Esophagus muscularis mucosa (tissue), 4 donors: ENCODE results near the gene ICE1. TPM values are rescaled to one million over a fixed set of nuclear protein-coding genes. Genes with fewer than 3 reads are reported as not detected.
A peak's percentile ranks its signal among the peaks of the same experiment; 100 is the strongest.

ENCODE experiments used
- DNase-seq: peaks from one replicate; pipeline ENCODE4 v3.0.0-alpha.2; 2017; ENCODE audit errors: extremely low spot score
- H3K27ac ChIP-seq, 4 donors: fragments of 200-600 bp; sonication (generic); replicated peaks in 1 of 4; 1 replicate in 3 of 4; 2 replicates in 1 of 4; pipeline ENCODE4 v1.5.1; 2016 to 2019; ENCODE audit warnings: mild to moderate bottlenecking in 1 of 4
- H3K27me3 ChIP-seq, 4 donors: fragments of 200-600 bp; sonication (generic); one replicate each; pipeline versions ENCODE4 v1.5.1 to v1.6.0; 2016 to 2019
- H3K36me3 ChIP-seq, 4 donors: fragments of 200-600 bp; sonication (generic); one replicate each; pipeline ENCODE4 v1.5.1; 2016 to 2019
- H3K4me1 ChIP-seq, 4 donors: fragments of 200-600 bp; sonication (generic); one replicate each; pipeline ENCODE4 v1.5.1; 2016 to 2019
- H3K4me3 ChIP-seq, 4 donors: fragments of 200-600 bp; sonication (generic); 1 replicate in 2 of 4; 2 replicates in 2 of 4; pipeline ENCODE4 v1.5.1; 2016 to 2019; ENCODE audit warnings: mild to moderate bottlenecking in 4 of 4, moderate library complexity in 1 of 4
- H3K9me3 ChIP-seq, 4 donors: fragments of 200-600 bp; sonication (generic); 1 replicate in 3 of 4; 2 replicates in 1 of 4; pipeline ENCODE4 v1.5.1; 2016 to 2019
- CTCF ChIP-seq, 3 experiments: fragments of 200-600 bp in 2 of 3; fragments of 450-650 bp in 1 of 3; sonication (generic) in 2 of 3; IDR thresholded peaks; one replicate each; pipeline ENCODE4 v1.5.1; 2017 to 2019; ENCODE audit warnings: antibody characterized with exemption in 3 of 3, mild to moderate bottlenecking in 2 of 3, moderate library complexity in 1 of 3
- EP300 ChIP-seq: sonication (generic); formaldehyde crosslinking; IDR thresholded peaks from one replicate; pipeline ENCODE4 v1.6.1; 2017; ENCODE audit warnings: antibody characterized with exemption
- POLR2A ChIP-seq: fragments of 450-650 bp; IDR thresholded peaks from one replicate; pipeline ENCODE4 v1.6.1; 2017; ENCODE audit warnings: antibody characterized with exemption, moderate library complexity, mild to moderate bottlenecking, low read depth
- POLR2AphosphoS5 ChIP-seq, 2 donors: sonication (generic); formaldehyde crosslinking; IDR thresholded peaks; one replicate each; pipeline ENCODE4 v1.6.1; 2017; ENCODE audit warnings: antibody characterized with exemption in 2 of 2
- WGBS: methylation state at CpG from one replicate; pipeline ENCODE4 v1.1.5; 2018; 5-methylcytosine and 5-hydroxymethylcytosine counted together
- intact Hi-C: fragments of 100-400 bp; cut with DNase I; formaldehyde crosslinking; loops from one replicate; pipeline ENCODE4 v1.15.1; 2023
- total RNA-seq, 4 donors: library from RNA; depleted of rRNA; stranded (reverse); fragments of >200 nt; gene quantifications; one replicate each; pipeline versions ENCODE4 v1.1.0 to v1.2.1, GENCODE V29; 2016

Gene ICE1
- 10 to 100 TPM; 27.6 to 31.6 (median 30.1) TPM for total RNA-seq

GRCh38 chr5:5421961-5422818, at the start of gene ICE1:
ICE1 (plus strand) TSS chr5:5422677; CDS start chr5:5422916, 239 bp downstream.
- H3K9me3 ChIP-seq, result no peaks in the 10 kb centered on the region
- WGBS, result 0% methylated on average over 28 of the region's 71 CpGs
- peaks cover 26 to 57% (median 47%) of the 10 kb centered on the region in 4 donors for H3K4me1 ChIP-seq
- intact Hi-C loops, result loop anchor here (5.0 kb wide), 1 partner anchor 1280 kb away; no protein-coding TSS in a partner anchor
- peak within 1 kb of the TSS; percentile 93 to 96 (median 96) for H3K27ac ChIP-seq
- no peak for TF ChIP-seq CTCF (IDR thresholded peaks at IDR 0.05)
- TF ChIP-seq EP300, result peak; percentile 89
- peak; percentile 92 to 96 for TF ChIP-seq POLR2AphosphoS5 (IDR thresholded peaks at IDR 0.05)
- peak; percentile 26 for TF ChIP-seq POLR2A
- DNase-seq, result peak; percentile 99
- H3K4me3 ChIP-seq, result peak within 1 kb of the TSS; percentile 96 to 100 (median 97)
- H3K27me3 ChIP-seq, result no peaks in the 10 kb centered on the region
- peaks cover 0 to 9% (median 0%) of the 10 kb centered on the region in 4 donors for H3K36me3 ChIP-seq

- H3K27me3 ChIP-seq, result no peaks in the 10 kb centered on the region
- intact Hi-C loops, result no loop called here
- no peaks in the 10 kb centered on the region for H3K36me3 ChIP-seq
- no peak for DNase-seq
- peaks cover 0 to 17% (median 2%) of the 10 kb centered on the region in 4 donors for H3K4me1 ChIP-seq
- H3K9me3 ChIP-seq, result no peaks in the 10 kb centered on the region
- H3K4me3 ChIP-seq, result no peak overlapping the region
- TF ChIP-seq EP300 (no peak), POLR2A (no peak), POLR2AphosphoS5 (IDR thresholded peaks at IDR 0.05) (no peak), CTCF (IDR thresholded peaks at IDR 0.05) (no peak)
- WGBS, result 74% methylated on average over 10 of the region's 10 CpGs
- H3K27ac ChIP-seq, result peak overlapping the region in 1 of 4 donors; percentile 2
Measured at GRCh38 chr5:5372930-5373329, 49.5 kb upstream of the ICE1 start.

GRCh38 chr5:5373351-5373989, 49.0 kb upstream of the ICE1 start:
- Histone ChIP-seq H3K27me3 (no peaks in the 10 kb centered on the region), H3K27ac (no peak overlapping the region), H3K9me3 (no peaks in the 10 kb centered on the region), H3K4me1 (peaks cover 0 to 17% (median 2%) of the 10 kb centered on the region in 4 donors), H3K36me3 (no peaks in the 10 kb centered on the region), H3K4me3 (no peak overlapping the region)
- DNase-seq, result no peak
- TF ChIP-seq POLR2A (no peak), POLR2AphosphoS5 (IDR thresholded peaks at IDR 0.05) (peak; percentile 3 to 14)
- intact Hi-C loops, result no loop called here
- WGBS, result 88% methylated on average over 2 of the region's 2 CpGs

- 60% methylated on average over 6 of the region's 6 CpGs for WGBS
- intact Hi-C loops, result no loop called here
- no peak for DNase-seq
Measured at GRCh38 chr5:5374009-5374715, 48.3 kb upstream of the ICE1 start.

More at GRCh38 chr5:5374009-5374715, 48.3 kb upstream of the ICE1 start:
- TF ChIP-seq EP300 (no peak), POLR2AphosphoS5 (IDR thresholded peaks at IDR 0.05) (no peak), CTCF (IDR thresholded peaks at IDR 0.05) (no peak), POLR2A (no peak)
- H3K27me3 ChIP-seq, result no peaks in the 10 kb centered on the region
- no peaks in the 10 kb centered on the region for H3K36me3 ChIP-seq
- no peaks in the 10 kb centered on the region for H3K9me3 ChIP-seq
- H3K4me3 ChIP-seq, result no peak overlapping the region
- H3K27ac ChIP-seq, result no peak overlapping the region
- H3K4me1 ChIP-seq, result peaks cover 0 to 15% (median 0%) of the 10 kb centered on the region in 4 donors
